Lower lobe of right lung (tissue), 2 donors: Measurements from ENCODE around the gene DENND4A. TPM values are rescaled to one million over a fixed set of nuclear protein-coding genes. Genes with fewer than 3 reads are reported as not detected.
A peak's percentile ranks its signal among the peaks of the same experiment; 100 is the strongest.

Experiments used
- ATAC-seq, 2 donors: fragments of 200-7000 bp; cut with Tn5 transposase; one replicate each; pipeline ENCODE4 v1.9.1; 2020 to 2022; ENCODE audit warnings: mild to moderate bottlenecking in 2 of 2, moderate library complexity in 2 of 2
- DNase-seq: peaks from one replicate; pipeline ENCODE4 v3.0.0-alpha.2; 2020
- H3K27ac ChIP-seq: fragments of 200-600 bp; one replicate; pipeline ENCODE4 v1.8.0; 2022
- H3K27me3 ChIP-seq: fragments of 200-600 bp; one replicate; pipeline ENCODE4 v1.8.0; 2022; ENCODE audit warnings: low read depth
- H3K36me3 ChIP-seq: fragments of 200-600 bp; one replicate; pipeline ENCODE4 v1.8.0; 2022; ENCODE audit warnings: mild to moderate bottlenecking
- H3K4me1 ChIP-seq: fragments of 200-600 bp; one replicate; pipeline ENCODE4 v1.8.0; 2022
- H3K4me3 ChIP-seq: fragments of 200-600 bp; one replicate; pipeline ENCODE4 v1.8.0; 2022; ENCODE audit warnings: mild to moderate bottlenecking
- H3K9me3 ChIP-seq: fragments of 200-600 bp; one replicate; pipeline ENCODE4 v1.8.0; 2022
- intact Hi-C: fragments of 100-400 bp; cut with DNase I; formaldehyde crosslinking; loops from one replicate; pipeline ENCODE4 v1.11.0; 2022
- total RNA-seq: library from RNA; stranded (reverse); fragmentation: NEBNext Ultra II Directional; extraction: Animal tissue kit (Norgen Biotek cat#: 25700); gene quantifications from one replicate; pipeline ENCODE4 v1.2.1, GENCODE V29; 2021
- TF ChIP-seq, protein P1 (sequence below): fragments of 200-600 bp; IDR thresholded peaks from one replicate; pipeline ENCODE4 v1.8.0; 2022; ENCODE audit warnings: antibody characterized with exemption, mild to moderate bottlenecking
- donor health status: DM: no; HTN: yes; CAD: no; lungs with severe emphysema.

Gene DENND4A
- total RNA-seq, 1 donor from 2014 or later, result 34.6 TPM

DNA sequence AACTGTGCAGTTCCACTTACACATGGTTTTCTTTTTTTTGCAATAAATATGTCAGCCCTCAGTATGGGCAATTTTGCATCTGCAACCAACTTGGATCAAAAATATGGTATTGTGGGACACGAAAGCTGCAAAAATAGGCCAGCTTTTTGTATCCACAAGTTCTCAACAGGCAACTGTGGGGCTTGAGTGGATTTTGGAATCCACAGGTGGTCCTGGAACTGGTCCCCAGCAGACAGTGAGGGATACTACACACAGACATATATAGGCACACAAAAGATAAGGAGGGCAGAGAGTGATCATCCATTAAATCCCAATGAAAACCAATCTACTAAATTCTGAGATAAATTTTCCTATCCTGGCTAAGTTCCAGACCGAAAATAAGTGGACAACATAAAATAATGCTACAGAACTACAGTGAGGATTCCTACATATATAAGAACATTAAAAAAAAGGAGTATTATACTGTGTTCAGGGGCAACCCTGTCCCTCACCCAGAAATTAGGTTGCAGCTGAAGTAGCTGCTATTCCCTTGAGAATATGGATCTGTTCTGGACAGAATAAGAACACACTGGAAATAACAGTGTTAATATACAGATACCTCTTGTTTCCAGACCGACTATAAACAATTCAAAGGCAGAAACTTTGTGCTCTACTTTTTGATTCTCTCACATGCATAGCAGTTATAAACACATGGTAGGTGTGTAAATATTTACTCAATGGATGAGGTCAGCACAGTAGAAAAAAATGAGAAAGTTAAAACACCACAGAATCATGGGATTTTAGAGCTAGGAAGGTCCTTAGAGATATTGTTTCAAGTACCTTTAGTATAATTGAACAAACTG, 25.4 kb downstream of the DENND4A start:
- H3K27me3 ChIP-seq, result no peaks in the 10 kb centered on the region
- H3K4me3 ChIP-seq, result no peak overlapping the region
- intact Hi-C loops, result no loop called here
- no peak overlapping the region for H3K27ac ChIP-seq
- TF ChIP-seq, protein P1, sequence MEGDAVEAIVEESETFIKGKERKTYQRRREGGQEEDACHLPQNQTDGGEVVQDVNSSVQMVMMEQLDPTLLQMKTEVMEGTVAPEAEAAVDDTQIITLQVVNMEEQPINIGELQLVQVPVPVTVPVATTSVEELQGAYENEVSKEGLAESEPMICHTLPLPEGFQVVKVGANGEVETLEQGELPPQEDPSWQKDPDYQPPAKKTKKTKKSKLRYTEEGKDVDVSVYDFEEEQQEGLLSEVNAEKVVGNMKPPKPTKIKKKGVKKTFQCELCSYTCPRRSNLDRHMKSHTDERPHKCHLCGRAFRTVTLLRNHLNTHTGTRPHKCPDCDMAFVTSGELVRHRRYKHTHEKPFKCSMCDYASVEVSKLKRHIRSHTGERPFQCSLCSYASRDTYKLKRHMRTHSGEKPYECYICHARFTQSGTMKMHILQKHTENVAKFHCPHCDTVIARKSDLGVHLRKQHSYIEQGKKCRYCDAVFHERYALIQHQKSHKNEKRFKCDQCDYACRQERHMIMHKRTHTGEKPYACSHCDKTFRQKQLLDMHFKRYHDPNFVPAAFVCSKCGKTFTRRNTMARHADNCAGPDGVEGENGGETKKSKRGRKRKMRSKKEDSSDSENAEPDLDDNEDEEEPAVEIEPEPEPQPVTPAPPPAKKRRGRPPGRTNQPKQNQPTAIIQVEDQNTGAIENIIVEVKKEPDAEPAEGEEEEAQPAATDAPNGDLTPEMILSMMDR, result no peak
- no peaks in the 10 kb centered on the region for H3K9me3 ChIP-seq
- no peak for DNase-seq
- H3K4me1 ChIP-seq, result peaks cover 21% of the 10 kb centered on the region
- peak in 1 of 2 donors; percentile 64 for ATAC-seq
- H3K36me3 ChIP-seq, result no peaks in the 10 kb centered on the region

DNA sequence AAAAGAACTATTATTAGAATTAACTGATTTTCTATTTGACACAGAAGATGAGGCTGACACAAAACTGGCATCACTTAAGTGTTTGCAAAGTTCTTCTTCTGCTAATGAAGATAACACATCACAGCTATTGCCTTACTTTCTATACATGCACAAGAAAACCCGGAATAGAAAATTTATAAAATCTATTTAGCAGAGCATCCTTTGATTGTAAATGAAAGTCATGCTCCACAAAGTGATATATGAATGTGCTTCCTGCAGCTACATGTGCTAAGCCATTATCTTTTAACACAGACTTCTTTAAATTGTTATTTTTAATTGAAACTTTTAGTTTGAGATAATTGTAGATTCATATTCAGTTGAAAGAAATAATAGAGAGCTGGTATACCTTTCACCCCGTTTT, 27.0 kb downstream of the DENND4A start:
- no peak for ATAC-seq
- intact Hi-C loops, result no loop called here

DNA sequence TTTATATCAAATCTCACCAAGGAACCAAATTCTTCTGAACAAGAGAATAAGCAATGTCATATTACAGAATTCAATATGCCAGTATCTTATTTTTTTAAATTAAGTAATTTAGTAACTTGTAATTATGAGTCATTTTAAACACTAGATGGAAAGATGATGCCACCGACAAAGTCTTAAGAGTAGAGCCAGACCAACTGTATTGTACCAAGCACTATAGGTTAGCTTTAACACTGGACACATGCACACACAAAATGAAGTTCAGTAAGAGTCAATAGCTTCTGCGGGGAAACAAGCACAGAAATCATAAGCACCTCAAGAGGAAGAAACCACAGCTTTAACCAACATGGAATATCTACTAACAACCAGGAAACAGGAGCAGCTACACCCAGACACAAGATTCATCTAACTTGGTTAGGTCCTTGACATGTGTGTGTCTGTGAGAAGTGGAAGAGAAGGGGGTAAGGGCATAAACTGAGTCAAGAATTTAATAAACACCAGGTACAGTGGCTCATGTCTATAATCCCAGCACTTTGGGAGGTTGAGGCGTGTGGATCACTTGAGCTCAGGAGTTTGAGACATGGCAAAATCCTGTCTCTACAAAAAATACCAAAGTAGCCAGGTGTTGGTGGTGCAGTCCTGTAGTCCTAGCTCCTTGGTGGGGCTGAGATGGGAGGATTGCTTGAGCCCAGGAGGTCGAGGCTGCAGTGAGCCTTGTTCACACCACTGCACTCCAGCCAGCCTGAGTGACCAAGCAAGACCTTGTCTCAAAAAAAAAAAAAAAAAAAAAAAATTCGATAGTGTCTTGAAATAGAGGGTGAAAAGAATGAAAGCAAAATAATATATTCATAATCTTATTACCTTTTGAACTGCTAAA, 28.9 kb downstream of the DENND4A start:
- Histone ChIP-seq H3K27me3 (no peaks in the 10 kb centered on the region), H3K36me3 (peaks cover 3% of the 10 kb centered on the region), H3K9me3 (no peaks in the 10 kb centered on the region), H3K4me3 (no peak overlapping the region), H3K4me1 (peaks cover 14% of the 10 kb centered on the region), H3K27ac (no peak overlapping the region)
- TF ChIP-seq, protein P1, result no peak
- intact Hi-C loops, result no loop called here
- DNase-seq (no peak), ATAC-seq (no peak)

More for the DNA sequence above, 27.0 kb downstream of the DENND4A start:
- no peak for DNase-seq
- Histone ChIP-seq H3K27ac (no peak overlapping the region), H3K4me1 (peaks cover 21% of the 10 kb centered on the region), H3K9me3 (no peaks in the 10 kb centered on the region), H3K4me3 (no peak overlapping the region), H3K27me3 (no peaks in the 10 kb centered on the region), H3K36me3 (no peaks in the 10 kb centered on the region)
- TF ChIP-seq, protein P1, result no peak

DNA sequence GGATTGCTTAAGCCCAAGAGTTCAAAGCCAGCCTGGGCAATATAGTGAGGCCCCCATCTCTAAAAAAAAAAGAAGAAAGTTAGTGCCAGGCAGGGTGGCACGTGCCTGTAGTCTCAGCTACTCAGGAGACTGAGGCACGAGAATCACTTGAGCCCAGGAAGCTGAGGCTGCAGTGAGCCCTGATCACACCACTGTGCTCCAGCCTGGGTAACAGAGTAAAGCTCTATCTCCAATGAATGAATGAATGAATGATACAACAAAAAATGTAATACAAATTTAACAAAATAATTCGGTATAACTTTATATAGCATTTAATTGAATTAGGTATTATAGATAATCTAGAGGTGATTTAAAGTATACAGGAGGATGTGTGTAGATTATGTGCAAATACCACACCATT, 29.7 kb downstream of the DENND4A start:
- DNase-seq, result no peak
- no peak for ATAC-seq
- Histone ChIP-seq H3K36me3 (peaks cover 6% of the 10 kb centered on the region), H3K27me3 (no peaks in the 10 kb centered on the region), H3K27ac (no peak overlapping the region), H3K4me3 (no peak overlapping the region), H3K4me1 (peaks cover 12% of the 10 kb centered on the region), H3K9me3 (no peaks in the 10 kb centered on the region)
- intact Hi-C loops, result no loop called here
- TF ChIP-seq, protein P1, result no peak

DNA sequence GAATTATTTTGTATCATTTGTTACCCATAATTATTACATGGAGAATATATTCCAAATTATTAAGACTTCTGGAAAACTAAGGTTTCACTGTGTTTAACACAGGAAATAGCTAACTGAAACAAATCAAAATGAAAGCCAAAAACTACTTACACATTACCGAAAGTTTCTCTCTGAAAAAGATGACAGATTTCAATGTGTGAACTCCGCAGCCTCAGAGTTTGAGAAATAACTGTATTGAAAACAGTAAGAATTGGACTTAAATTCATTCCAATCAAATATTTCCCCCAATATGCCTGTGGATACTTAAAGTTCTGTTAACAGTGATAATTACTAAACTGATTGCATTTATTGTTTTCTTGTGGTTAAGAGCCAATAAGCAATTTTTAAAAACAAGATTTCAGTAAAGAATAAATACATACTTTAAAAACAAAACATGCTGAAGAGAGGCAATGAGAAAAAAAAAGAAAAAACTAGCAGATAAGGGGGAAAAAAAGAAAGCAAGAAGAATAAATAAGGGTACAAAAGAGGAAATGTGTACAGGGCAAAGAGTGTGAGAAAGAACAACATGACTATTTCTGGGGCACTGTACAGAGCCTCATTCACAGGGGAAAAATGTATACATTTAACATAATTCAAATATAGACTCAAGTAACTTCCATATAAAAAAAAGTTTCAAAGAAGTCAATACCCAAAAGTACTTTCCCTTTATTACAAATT, 30.7 kb downstream of the DENND4A start:
- Histone ChIP-seq H3K4me1 (peaks cover 2% of the 10 kb centered on the region), H3K9me3 (no peaks in the 10 kb centered on the region), H3K36me3 (peaks cover 6% of the 10 kb centered on the region), H3K27ac (no peak overlapping the region), H3K4me3 (no peak overlapping the region), H3K27me3 (no peaks in the 10 kb centered on the region)
- no peak for DNase-seq
- intact Hi-C loops, result no loop called here
- TF ChIP-seq, protein P1, result no peak
- no peak for ATAC-seq
